ENCODE data around the gene MTPN.
A peak's percentile ranks its signal among the peaks of the same experiment; 100 is the strongest.

Gene MTPN, protein sequence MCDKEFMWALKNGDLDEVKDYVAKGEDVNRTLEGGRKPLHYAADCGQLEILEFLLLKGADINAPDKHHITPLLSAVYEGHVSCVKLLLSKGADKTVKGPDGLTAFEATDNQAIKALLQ

DNA sequence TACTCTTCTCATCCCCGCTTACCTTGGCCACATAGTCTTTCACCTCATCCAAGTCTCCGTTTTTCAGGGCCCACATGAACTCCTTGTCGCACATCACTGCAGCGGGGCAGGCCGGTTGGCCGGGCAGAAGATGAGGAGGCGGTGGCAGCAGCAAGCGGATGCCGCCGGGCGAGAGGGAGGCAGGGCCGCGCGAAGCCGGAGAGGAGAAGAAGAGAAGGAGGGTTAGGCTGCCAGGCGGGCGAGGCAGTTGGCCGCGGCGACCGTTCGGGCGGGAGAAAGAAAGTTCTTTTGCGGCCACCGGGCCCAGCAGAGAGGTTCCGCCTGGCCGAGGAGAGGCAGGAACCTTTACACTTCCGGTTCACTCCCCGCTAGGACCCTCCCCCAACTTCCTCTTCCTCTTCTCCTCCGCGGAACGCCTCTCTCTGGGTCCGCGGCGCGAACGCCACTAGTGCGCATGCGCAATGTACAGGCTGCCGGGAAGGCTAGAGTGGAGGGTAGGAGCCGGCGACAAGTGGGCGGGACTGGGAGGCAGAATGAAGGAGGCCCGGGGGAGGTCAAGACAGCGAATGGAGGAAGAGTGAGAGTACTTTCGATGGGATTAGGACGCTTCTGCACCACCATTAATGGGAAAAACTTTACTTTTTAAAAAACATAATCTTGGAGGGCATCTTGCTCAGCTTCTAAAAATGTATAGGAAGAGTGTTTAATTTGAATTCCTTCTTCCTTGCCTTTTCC is at the start of gene MTPN:
Gene MTPN, minus strand, starts transcription at position 353 of the 735 bp plus-strand sequence. Its CDS starts 259 bp downstream, at position 94.
- Histone ChIP-seq H3K4me3 (ENCODE audit: low read depth in 1 of 2, low read length in 2 of 2) (peak within 1 kb of the TSS; percentile 92 to 97), H3K27ac (ENCODE audit: low read length) (peak within 1 kb of the TSS; percentile 86)

DNA sequence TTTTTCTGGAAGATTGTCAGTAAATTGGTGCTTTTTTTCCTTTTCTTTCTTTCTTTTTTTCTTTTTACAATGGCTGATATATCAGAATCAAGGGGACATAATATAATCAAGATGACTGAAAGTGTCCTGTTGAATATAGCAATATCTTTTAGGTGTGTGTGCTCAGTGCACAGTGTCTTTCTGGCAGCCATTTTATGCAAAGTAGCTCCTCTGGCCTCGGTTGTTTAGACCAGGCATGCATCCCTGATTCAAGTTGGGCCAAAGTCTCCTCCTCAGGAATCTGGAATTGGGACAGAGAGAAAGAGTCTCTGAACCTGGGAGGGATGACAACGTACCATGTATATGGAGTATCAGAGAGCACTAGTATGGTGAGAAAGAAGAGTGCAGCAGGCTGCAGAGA is 49.0 kb upstream of the MTPN start:
- no peaks in the 10 kb centered on the region for H3K9me3 ChIP-seq (ENCODE audit: control insufficient read depth in 1 of 2, low read length in 2 of 2)
- no peaks in the 10 kb centered on the region for H3K4me1 ChIP-seq (ENCODE audit: control insufficient read depth in 1 of 2, insufficient read depth in 2 of 2, low read length in 2 of 2)
- no peaks in the 10 kb centered on the region for H3K27me3 ChIP-seq (ENCODE audit: low read depth, low read length)
- H3K4me3 ChIP-seq (ENCODE audit: low read depth in 1 of 2, low read length in 2 of 2) = no peak overlapping the region
- H3K36me3 ChIP-seq (ENCODE audit: control insufficient read depth in 1 of 2, insufficient read depth in 2 of 2, low read length in 2 of 2) = no peaks in the 10 kb centered on the region
- H3K27ac ChIP-seq (ENCODE audit: low read length) = no peak overlapping the region

More for the DNA sequence above, at the start of gene MTPN:
- peaks cover 4 to 5% of the 10 kb centered on the region in 2 donors for H3K36me3 ChIP-seq (ENCODE audit: control insufficient read depth in 1 of 2, insufficient read depth in 2 of 2, low read length in 2 of 2)
- H3K9me3 ChIP-seq (ENCODE audit: control insufficient read depth in 1 of 2, low read length in 2 of 2) = no peaks in the 10 kb centered on the region
- H3K4me1 ChIP-seq (ENCODE audit: control insufficient read depth in 1 of 2, insufficient read depth in 2 of 2, low read length in 2 of 2) = peaks cover 13 to 38% of the 10 kb centered on the region in 2 donors
- H3K27me3 ChIP-seq (ENCODE audit: low read depth, low read length) = no peaks in the 10 kb centered on the region

DNA sequence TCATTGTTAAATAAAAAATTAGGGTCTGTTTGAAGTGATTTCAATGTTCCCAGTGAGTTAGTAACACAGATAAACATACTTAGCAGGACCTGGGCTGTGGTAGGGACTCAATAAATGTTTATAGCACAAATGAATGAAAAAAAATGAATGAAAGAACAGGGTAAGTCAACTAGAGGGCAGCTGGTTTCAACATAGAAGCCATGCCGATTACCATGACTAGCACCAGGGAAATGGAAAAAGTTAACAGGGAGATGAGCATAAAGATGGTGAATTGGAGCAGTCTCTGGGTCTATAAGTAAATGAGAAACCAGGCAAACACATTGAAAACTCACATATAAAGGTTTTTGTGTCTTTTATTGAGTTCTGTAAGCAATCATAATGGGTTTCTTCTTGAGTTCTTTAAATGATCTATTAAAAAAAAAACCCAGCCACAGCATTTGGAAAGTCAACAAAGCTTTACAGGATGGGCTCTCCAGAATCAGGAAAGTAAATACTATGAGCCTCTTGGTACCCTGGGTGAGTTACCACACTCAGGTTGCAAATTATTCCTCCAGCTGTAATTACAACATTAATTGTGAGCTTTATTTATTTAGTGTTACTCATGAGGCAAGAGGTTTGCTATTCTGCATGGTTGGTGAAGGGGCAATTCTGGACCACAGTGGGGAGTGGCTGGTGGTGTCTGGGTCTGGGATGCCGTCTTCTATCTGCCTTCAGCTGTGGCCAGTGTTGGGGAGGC is 46.1 kb upstream of the MTPN start:
- no peaks in the 10 kb centered on the region for H3K27me3 ChIP-seq (ENCODE audit: low read depth, low read length)
- no peaks in the 10 kb centered on the region for H3K4me1 ChIP-seq (ENCODE audit: control insufficient read depth in 1 of 2, insufficient read depth in 2 of 2, low read length in 2 of 2)
- no peaks in the 10 kb centered on the region for H3K36me3 ChIP-seq (ENCODE audit: control insufficient read depth in 1 of 2, insufficient read depth in 2 of 2, low read length in 2 of 2)
- H3K4me3 ChIP-seq (ENCODE audit: low read depth in 1 of 2, low read length in 2 of 2) = no peak overlapping the region
- H3K9me3 ChIP-seq (ENCODE audit: control insufficient read depth in 1 of 2, low read length in 2 of 2) = no peaks in the 10 kb centered on the region
- no peak overlapping the region for H3K27ac ChIP-seq (ENCODE audit: low read length)

DNA sequence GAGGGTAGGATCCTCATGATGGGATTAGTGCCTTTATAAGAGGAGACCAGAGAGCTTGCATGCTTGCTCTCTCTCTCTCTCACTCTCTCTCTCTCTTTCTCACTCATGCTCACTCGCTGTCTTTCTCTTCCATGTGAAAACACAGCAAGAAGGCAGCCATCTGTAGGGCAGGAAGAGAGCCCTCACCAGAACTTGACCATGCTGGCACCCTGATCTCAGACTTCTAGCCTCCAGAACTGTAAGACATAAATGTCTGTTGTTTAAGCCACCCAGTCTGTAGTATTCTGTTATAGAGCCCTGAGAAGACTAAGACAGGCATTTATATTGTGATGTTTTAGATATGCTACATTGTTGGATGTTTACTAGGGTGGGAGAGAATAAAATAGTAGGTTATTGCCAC is 43.4 kb upstream of the MTPN start:
- no peaks in the 10 kb centered on the region for H3K27me3 ChIP-seq (ENCODE audit: low read depth, low read length)
- no peak overlapping the region for H3K4me3 ChIP-seq (ENCODE audit: low read depth in 1 of 2, low read length in 2 of 2)
- H3K4me1 ChIP-seq (ENCODE audit: control insufficient read depth in 1 of 2, insufficient read depth in 2 of 2, low read length in 2 of 2) = no peaks in the 10 kb centered on the region
- no peak overlapping the region for H3K27ac ChIP-seq (ENCODE audit: low read length)
- H3K36me3 ChIP-seq (ENCODE audit: control insufficient read depth in 1 of 2, insufficient read depth in 2 of 2, low read length in 2 of 2) = no peaks in the 10 kb centered on the region
- H3K9me3 ChIP-seq (ENCODE audit: control insufficient read depth in 1 of 2, low read length in 2 of 2) = no peaks in the 10 kb centered on the region

DNA sequence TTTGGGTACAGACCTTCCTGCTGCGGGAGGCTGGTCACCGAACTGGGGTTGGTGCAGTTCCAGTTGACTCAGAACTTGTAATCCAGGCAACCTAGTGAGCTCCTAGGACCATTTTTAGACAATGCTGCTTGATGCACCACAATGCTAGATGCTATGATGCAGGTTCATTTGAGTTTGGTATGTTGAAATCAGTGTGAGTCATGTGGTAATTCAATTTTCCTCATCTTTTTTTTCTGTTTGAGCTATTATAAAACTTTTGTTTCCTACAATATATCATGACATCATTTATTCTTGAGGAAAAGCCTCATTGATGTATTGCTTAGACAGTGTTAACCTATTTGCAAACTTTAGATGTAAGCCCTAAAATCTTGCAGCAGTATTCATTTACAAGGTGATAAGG is 40.9 kb upstream of the MTPN start:
- Histone ChIP-seq H3K36me3 (ENCODE audit: control insufficient read depth in 1 of 2, insufficient read depth in 2 of 2, low read length in 2 of 2) (no peaks in the 10 kb centered on the region), H3K4me3 (ENCODE audit: low read depth in 1 of 2, low read length in 2 of 2) (no peak overlapping the region), H3K27me3 (ENCODE audit: low read depth, low read length) (no peaks in the 10 kb centered on the region), H3K27ac (ENCODE audit: low read length) (no peak overlapping the region), H3K9me3 (ENCODE audit: control insufficient read depth in 1 of 2, low read length in 2 of 2) (no peaks in the 10 kb centered on the region), H3K4me1 (ENCODE audit: control insufficient read depth in 1 of 2, insufficient read depth in 2 of 2, low read length in 2 of 2) (no peaks in the 10 kb centered on the region)

DNA sequence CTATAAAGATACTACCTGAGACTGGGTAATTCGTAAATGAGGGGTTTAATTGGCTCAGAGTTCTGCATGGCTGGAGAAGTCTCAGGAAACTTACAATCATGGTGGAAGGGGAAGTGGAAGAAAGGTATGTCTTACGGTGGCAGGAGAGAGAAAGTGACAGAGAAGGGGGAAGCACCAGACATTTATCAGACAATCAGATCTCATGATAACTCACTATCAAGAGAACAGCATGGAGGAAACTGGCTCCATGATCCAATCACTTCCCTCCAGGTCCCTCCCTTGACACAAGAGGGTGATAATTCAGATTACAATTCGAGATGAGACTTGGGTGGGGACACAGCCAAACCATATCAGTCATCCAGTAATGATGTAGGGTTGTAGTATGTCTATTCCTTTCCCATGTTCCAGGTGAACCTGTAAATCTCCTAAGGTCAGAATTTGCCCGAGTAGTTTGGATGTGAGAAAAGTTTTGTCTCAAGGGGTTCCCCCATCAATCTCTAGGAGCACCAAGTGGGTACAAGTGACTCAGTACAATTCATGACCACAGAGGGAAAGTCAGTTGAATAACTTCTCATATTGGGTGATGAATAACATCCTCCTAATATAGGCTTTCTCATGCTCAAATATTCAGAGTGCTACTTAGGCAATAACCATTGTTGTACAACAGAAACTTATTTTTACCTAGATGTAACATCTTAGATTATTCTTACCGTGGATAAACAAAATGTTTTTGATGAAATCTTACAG is 39.7 kb upstream of the MTPN start:
- no peaks in the 10 kb centered on the region for H3K36me3 ChIP-seq (ENCODE audit: control insufficient read depth in 1 of 2, insufficient read depth in 2 of 2, low read length in 2 of 2)

DNA sequence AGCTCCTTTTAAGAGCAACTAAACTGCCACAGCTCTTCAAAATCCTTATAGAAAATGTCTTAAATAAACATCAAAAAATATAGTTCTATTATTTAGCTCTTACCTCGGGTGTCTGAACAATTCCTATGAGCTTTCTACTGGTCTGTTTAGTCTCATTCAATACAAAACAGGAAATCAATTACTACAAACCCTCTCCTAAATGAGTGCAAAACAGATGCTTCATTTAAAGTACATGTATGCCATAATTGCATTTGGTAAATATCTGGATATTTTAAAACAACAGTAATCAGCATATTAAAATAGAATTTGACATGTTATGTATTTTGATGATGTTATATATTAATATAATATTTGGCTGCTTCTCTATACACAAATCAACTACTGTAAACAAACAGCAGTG is 38.5 kb upstream of the MTPN start:
- Histone ChIP-seq H3K4me3 (ENCODE audit: low read depth in 1 of 2, low read length in 2 of 2) (no peak overlapping the region), H3K36me3 (ENCODE audit: control insufficient read depth in 1 of 2, insufficient read depth in 2 of 2, low read length in 2 of 2) (no peaks in the 10 kb centered on the region), H3K27me3 (ENCODE audit: low read depth, low read length) (no peaks in the 10 kb centered on the region), H3K4me1 (ENCODE audit: control insufficient read depth in 1 of 2, insufficient read depth in 2 of 2, low read length in 2 of 2) (no peaks in the 10 kb centered on the region), H3K9me3 (ENCODE audit: control insufficient read depth in 1 of 2, low read length in 2 of 2) (no peaks in the 10 kb centered on the region), H3K27ac (ENCODE audit: low read length) (no peak overlapping the region)

More for the DNA sequence above, 39.7 kb upstream of the MTPN start:
- Histone ChIP-seq H3K9me3 (ENCODE audit: control insufficient read depth in 1 of 2, low read length in 2 of 2) (no peaks in the 10 kb centered on the region), H3K4me3 (ENCODE audit: low read depth in 1 of 2, low read length in 2 of 2) (no peak overlapping the region), H3K27me3 (ENCODE audit: low read depth, low read length) (no peaks in the 10 kb centered on the region), H3K4me1 (ENCODE audit: control insufficient read depth in 1 of 2, insufficient read depth in 2 of 2, low read length in 2 of 2) (no peaks in the 10 kb centered on the region), H3K27ac (ENCODE audit: low read length) (no peak overlapping the region)

DNA sequence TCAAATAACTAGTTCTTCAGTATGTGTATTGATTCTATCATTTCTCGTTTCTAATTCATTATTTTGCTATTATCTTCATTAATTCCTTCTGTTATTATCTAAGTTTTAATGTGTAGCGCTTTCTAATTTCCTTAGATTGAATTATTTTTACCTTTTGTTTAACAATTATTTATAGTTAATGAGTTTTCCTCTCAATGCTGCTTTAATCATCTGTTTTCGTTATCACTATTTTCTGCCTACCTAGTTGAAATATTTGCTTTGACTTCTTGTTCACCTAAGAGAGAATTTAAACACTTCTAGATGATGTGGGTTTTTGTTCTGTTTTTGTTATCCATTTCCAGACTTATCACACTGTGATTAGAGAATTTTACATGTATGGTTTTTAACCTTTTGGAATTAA is 37.5 kb upstream of the MTPN start:
- Histone ChIP-seq H3K36me3 (ENCODE audit: control insufficient read depth in 1 of 2, insufficient read depth in 2 of 2, low read length in 2 of 2) (no peaks in the 10 kb centered on the region), H3K27ac (ENCODE audit: low read length) (no peak overlapping the region), H3K4me1 (ENCODE audit: control insufficient read depth in 1 of 2, insufficient read depth in 2 of 2, low read length in 2 of 2) (no peaks in the 10 kb centered on the region), H3K4me3 (ENCODE audit: low read depth in 1 of 2, low read length in 2 of 2) (no peak overlapping the region), H3K27me3 (ENCODE audit: low read depth, low read length) (no peaks in the 10 kb centered on the region), H3K9me3 (ENCODE audit: control insufficient read depth in 1 of 2, low read length in 2 of 2) (no peaks in the 10 kb centered on the region)

DNA sequence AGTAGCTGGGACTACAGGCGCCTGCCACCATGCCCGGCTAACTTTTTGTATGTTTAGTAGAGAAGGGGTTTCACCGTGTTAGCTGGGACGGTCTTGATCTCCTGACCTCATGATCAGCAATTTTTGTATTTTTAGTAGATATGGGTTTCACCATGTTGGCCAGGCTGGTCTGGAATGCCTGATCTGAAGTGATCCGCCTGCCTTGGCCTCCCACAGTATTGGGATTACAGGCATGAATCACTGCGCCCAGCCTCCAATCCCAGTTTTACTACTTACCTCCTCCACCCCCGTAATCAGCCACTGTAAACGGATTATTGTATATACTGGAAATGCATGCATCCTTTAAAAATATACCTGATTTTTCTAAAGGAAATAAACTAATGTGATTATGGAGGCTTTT is 35.1 kb upstream of the MTPN start:
- H3K9me3 ChIP-seq (ENCODE audit: control insufficient read depth in 1 of 2, low read length in 2 of 2) = no peaks in the 10 kb centered on the region
- H3K27ac ChIP-seq (ENCODE audit: low read length) = no peak overlapping the region

DNA sequence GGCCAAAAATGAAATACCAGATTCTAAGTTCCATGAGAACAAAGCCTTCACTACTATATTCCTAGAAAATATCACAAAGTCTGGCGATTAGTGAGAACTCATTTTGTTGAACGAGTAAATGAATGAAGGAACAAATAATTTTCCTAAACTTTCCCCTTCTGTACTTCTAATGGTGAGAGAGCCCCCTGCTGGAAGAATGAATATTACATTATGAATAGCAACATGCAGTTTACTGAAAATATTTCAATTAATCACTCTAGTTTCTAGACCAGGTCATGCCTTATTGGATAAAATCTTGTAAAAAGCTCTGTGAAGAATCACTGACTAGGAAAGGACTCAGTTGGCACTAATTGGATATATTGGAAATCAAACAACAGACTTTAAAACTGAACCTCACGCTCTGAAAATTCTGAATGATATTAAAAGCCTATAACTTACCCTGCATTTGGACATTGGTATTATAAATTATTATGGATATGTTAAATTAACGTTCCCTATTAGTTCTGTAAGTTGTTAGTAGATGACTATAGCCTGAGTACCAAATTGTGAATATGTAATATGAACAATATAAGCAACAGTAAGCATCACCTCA is 32.4 kb upstream of the MTPN start:
- no peak overlapping the region for H3K4me3 ChIP-seq (ENCODE audit: low read depth in 1 of 2, low read length in 2 of 2)
- H3K27me3 ChIP-seq (ENCODE audit: low read depth, low read length) = no peaks in the 10 kb centered on the region
- H3K9me3 ChIP-seq (ENCODE audit: control insufficient read depth in 1 of 2, low read length in 2 of 2) = no peaks in the 10 kb centered on the region
- no peak overlapping the region for H3K27ac ChIP-seq (ENCODE audit: low read length)
- H3K36me3 ChIP-seq (ENCODE audit: control insufficient read depth in 1 of 2, insufficient read depth in 2 of 2, low read length in 2 of 2) = no peaks in the 10 kb centered on the region
- no peaks in the 10 kb centered on the region for H3K4me1 ChIP-seq (ENCODE audit: control insufficient read depth in 1 of 2, insufficient read depth in 2 of 2, low read length in 2 of 2)

More for the DNA sequence above, 35.1 kb upstream of the MTPN start:
- no peaks in the 10 kb centered on the region for H3K36me3 ChIP-seq (ENCODE audit: control insufficient read depth in 1 of 2, insufficient read depth in 2 of 2, low read length in 2 of 2)
- no peaks in the 10 kb centered on the region for H3K27me3 ChIP-seq (ENCODE audit: low read depth, low read length)
- H3K4me1 ChIP-seq (ENCODE audit: control insufficient read depth in 1 of 2, insufficient read depth in 2 of 2, low read length in 2 of 2) = no peaks in the 10 kb centered on the region
- H3K4me3 ChIP-seq (ENCODE audit: low read depth in 1 of 2, low read length in 2 of 2) = no peak overlapping the region

DNA sequence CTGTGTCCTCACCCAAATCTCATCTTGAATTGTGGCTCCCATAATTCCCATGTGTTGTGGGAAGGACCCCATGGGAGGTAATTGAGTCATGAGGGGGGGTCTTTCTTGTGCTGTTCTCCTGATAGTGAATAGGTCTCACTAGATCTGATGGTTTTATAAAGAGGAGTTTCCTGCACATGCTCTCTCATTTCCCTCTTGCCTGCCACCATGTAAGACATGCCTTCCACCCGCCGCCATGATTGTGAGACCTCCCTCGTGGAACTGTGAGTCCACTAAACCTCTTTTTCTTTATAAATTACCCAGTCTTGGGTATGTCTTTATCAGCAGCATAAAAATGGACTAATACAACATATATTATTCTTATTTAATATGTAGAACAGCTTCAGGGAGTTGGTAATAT is 29.0 kb upstream of the MTPN start:
- H3K27me3 ChIP-seq (ENCODE audit: low read depth, low read length) = no peaks in the 10 kb centered on the region
- no peaks in the 10 kb centered on the region for H3K4me1 ChIP-seq (ENCODE audit: control insufficient read depth in 1 of 2, insufficient read depth in 2 of 2, low read length in 2 of 2)
- no peaks in the 10 kb centered on the region for H3K36me3 ChIP-seq (ENCODE audit: control insufficient read depth in 1 of 2, insufficient read depth in 2 of 2, low read length in 2 of 2)
- H3K9me3 ChIP-seq (ENCODE audit: control insufficient read depth in 1 of 2, low read length in 2 of 2) = no peaks in the 10 kb centered on the region
- H3K27ac ChIP-seq (ENCODE audit: low read length) = no peak overlapping the region
- H3K4me3 ChIP-seq (ENCODE audit: low read depth in 1 of 2, low read length in 2 of 2) = no peak overlapping the region

Measured in muscle layer of duodenum (tissue), 2 donors.